ENCODE data around the gene PTH2. TPM values are rescaled to one million over a fixed set of nuclear protein-coding genes. Genes with fewer than 3 reads are reported as not detected.
A peak's percentile ranks its signal among the peaks of the same experiment; 100 is the strongest.

The PTH2 gene
- total and polyA plus RNA-seq, 2 donors (not counting 1 experiment from before 2014, with no cell fraction given): not detected

DNA sequence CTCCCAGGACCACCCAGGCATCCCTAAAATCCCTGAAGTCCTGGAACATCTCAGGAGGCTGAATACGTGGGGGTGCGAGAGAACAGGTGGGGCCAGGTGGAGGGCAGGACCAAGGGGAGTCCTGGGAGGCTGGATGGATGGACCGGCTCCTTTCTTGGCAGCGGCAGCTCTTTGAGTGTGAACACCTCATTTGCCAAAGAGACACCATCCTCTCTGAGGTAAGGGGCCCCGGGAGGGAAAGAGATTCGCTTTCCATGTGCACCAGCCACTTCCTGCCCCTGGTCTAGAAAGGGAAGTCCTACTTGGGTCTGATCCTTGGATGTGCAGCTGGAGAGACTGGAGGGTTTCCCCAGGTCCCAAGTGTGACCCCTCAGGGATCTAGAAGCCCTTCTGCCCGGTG lies 16.2 kb downstream of the PTH2 start:
- no peaks in the 10 kb centered on the region for H3K79me2 ChIP-seq (ENCODE audit: control insufficient read depth, insufficient read depth, low read length)
- H3K9me3 ChIP-seq (ENCODE audit: control insufficient read depth, insufficient read depth, low read depth, low read length): no peaks in the 10 kb centered on the region
- no peak for TF ChIP-seq EZH2 (IDR thresholded peaks at IDR 0.05; ENCODE audit: low read length, missing control alignments)
- TF ChIP-seq, protein P1, sequence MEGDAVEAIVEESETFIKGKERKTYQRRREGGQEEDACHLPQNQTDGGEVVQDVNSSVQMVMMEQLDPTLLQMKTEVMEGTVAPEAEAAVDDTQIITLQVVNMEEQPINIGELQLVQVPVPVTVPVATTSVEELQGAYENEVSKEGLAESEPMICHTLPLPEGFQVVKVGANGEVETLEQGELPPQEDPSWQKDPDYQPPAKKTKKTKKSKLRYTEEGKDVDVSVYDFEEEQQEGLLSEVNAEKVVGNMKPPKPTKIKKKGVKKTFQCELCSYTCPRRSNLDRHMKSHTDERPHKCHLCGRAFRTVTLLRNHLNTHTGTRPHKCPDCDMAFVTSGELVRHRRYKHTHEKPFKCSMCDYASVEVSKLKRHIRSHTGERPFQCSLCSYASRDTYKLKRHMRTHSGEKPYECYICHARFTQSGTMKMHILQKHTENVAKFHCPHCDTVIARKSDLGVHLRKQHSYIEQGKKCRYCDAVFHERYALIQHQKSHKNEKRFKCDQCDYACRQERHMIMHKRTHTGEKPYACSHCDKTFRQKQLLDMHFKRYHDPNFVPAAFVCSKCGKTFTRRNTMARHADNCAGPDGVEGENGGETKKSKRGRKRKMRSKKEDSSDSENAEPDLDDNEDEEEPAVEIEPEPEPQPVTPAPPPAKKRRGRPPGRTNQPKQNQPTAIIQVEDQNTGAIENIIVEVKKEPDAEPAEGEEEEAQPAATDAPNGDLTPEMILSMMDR (conservative IDR thresholded peaks at IDR 0.05 in 1 of 2, IDR thresholded peaks at IDR 0.05 in 1 of 2; ENCODE audit: low read depth in 1 of 2, low read length in 2 of 2): no peak
- DNase-seq (ENCODE audit: low read depth in 2 of 2): no peak
- no peak overlapping the region for H3K4me3 ChIP-seq (replicated peaks in 1 of 4; ENCODE audit: control extremely low read depth in 1 of 4, insufficient read depth in 1 of 4, low read depth in 3 of 4, low read length in 4 of 4)
- no peak overlapping the region for H2AFZ ChIP-seq (ENCODE audit: low read length)
- H4K20me1 ChIP-seq (ENCODE audit: control insufficient read depth, extremely low read depth, insufficient read depth, low read length): no peaks in the 10 kb centered on the region
- H3K4me1 ChIP-seq (ENCODE audit: control insufficient read depth, extremely low read depth, insufficient read depth, low read length): no peaks in the 10 kb centered on the region
- H3K36me3 ChIP-seq (ENCODE audit: control insufficient read depth, insufficient read depth, low read length): no peaks in the 10 kb centered on the region
- H3K4me2 ChIP-seq (ENCODE audit: extremely low read depth, insufficient read depth, low read length): no peak overlapping the region
- H3K27ac ChIP-seq (ENCODE audit: insufficient read depth, low read length): no peak overlapping the region
- peaks cover 7% of the 10 kb centered on the region for H3K27me3 ChIP-seq (ENCODE audit: control insufficient read depth, insufficient read depth, low read length)
- H3K9ac ChIP-seq (ENCODE audit: insufficient read depth, low read length): no peak overlapping the region

DNA sequence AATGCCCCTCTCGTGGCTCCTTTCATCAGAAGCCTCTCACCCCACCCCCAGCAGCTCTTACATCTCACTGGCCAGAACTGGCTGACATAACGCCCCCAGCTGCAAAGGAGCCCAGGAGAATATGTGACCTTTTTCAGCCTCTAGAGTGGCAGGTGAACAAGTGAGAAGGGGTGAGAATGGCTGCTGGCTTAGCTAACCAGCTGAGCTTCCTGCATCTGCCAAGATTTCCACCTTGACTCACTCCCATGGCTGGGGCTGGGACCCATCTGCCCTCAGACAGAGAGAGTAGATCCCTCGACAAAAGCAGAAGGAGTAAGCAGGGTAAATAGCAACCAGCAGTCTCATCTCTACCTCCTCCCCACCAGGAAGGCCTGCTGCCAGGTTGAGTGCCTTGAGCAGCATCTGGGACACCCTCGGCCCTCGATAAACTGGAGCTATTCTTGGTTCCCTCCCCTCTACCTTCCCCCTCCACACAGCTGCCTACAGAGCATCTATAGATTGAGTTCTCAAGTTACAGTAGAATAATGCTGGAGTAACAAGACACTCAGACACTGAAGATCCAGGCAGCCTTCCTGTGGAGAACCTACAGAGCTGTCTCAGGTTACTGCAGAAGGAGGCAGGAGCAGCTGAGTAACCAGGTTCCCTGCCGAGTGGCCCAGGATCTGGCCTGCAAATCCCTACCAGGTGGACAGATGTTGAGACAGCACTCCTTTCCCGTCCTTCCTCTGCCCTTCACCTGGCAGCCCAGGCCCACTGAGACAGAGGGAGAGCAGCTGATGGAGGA lies 19.6 kb downstream of the PTH2 start:
- TF ChIP-seq, protein P1 (conservative IDR thresholded peaks at IDR 0.05 in 1 of 2, IDR thresholded peaks at IDR 0.05 in 1 of 2; ENCODE audit: low read depth in 1 of 2, low read length in 2 of 2): no peak
- TF ChIP-seq EZH2 (IDR thresholded peaks at IDR 0.05; ENCODE audit: low read length, missing control alignments): no peak
- Histone ChIP-seq H3K27me3 (ENCODE audit: control insufficient read depth, insufficient read depth, low read length) (peaks cover 10% of the 10 kb centered on the region), H4K20me1 (ENCODE audit: control insufficient read depth, extremely low read depth, insufficient read depth, low read length) (no peaks in the 10 kb centered on the region), H3K4me2 (ENCODE audit: extremely low read depth, insufficient read depth, low read length) (no peak overlapping the region), H3K79me2 (ENCODE audit: control insufficient read depth, insufficient read depth, low read length) (no peaks in the 10 kb centered on the region), H3K27ac (ENCODE audit: insufficient read depth, low read length) (no peak overlapping the region), H3K36me3 (ENCODE audit: control insufficient read depth, insufficient read depth, low read length) (no peaks in the 10 kb centered on the region), H3K4me1 (ENCODE audit: control insufficient read depth, extremely low read depth, insufficient read depth, low read length) (no peaks in the 10 kb centered on the region), H3K4me3 (replicated peaks in 1 of 4; ENCODE audit: control extremely low read depth in 1 of 4, insufficient read depth in 1 of 4, low read depth in 3 of 4, low read length in 4 of 4) (no peak overlapping the region), H3K9me3 (ENCODE audit: control insufficient read depth, insufficient read depth, low read depth, low read length) (no peaks in the 10 kb centered on the region), H2AFZ (ENCODE audit: low read length) (no peak overlapping the region), H3K9ac (ENCODE audit: insufficient read depth, low read length) (no peak overlapping the region)
- peak in 1 of 2 donors; percentile 16 for DNase-seq (ENCODE audit: low read depth in 2 of 2)

DNA sequence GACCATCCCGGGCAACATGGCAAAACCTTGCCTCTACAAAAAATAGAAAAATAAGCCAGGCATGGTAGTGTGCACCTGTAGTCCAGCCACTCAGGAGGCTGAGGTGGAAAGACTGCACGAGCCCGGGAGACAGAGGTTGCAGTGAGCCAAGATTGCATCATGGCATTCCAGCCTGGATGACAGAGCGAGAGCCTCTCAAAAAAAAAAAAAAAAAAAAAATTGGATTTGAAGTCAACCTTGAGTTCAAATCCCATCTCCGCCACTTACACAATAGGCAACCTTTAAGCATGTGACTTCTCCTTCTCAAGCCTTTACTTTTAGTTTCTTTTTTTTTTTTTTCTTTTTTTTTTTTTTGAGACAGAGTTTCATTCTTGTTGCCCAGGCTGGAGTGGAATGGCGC lies 23.2 kb downstream of the PTH2 start:
- Histone ChIP-seq H3K27me3 (ENCODE audit: control insufficient read depth, insufficient read depth, low read length) (peaks cover 10% of the 10 kb centered on the region), H4K20me1 (ENCODE audit: control insufficient read depth, extremely low read depth, insufficient read depth, low read length) (no peaks in the 10 kb centered on the region), H3K4me3 (replicated peaks in 1 of 4; ENCODE audit: control extremely low read depth in 1 of 4, insufficient read depth in 1 of 4, low read depth in 3 of 4, low read length in 4 of 4) (no peak overlapping the region), H2AFZ (ENCODE audit: low read length) (no peak overlapping the region), H3K9ac (ENCODE audit: insufficient read depth, low read length) (no peak overlapping the region), H3K79me2 (ENCODE audit: control insufficient read depth, insufficient read depth, low read length) (no peaks in the 10 kb centered on the region), H3K27ac (ENCODE audit: insufficient read depth, low read length) (no peak overlapping the region), H3K36me3 (ENCODE audit: control insufficient read depth, insufficient read depth, low read length) (no peaks in the 10 kb centered on the region), H3K9me3 (ENCODE audit: control insufficient read depth, insufficient read depth, low read depth, low read length) (no peaks in the 10 kb centered on the region), H3K4me1 (ENCODE audit: control insufficient read depth, extremely low read depth, insufficient read depth, low read length) (no peaks in the 10 kb centered on the region), H3K4me2 (ENCODE audit: extremely low read depth, insufficient read depth, low read length) (no peak overlapping the region)
- TF ChIP-seq, protein P1 (conservative IDR thresholded peaks at IDR 0.05 in 1 of 2, IDR thresholded peaks at IDR 0.05 in 1 of 2; ENCODE audit: low read depth in 1 of 2, low read length in 2 of 2): no peak
- no peak for TF ChIP-seq EZH2 (IDR thresholded peaks at IDR 0.05; ENCODE audit: low read length, missing control alignments)
- peak in 1 of 2 donors; percentile 9 for DNase-seq (ENCODE audit: low read depth in 2 of 2)
